ENCODE measurements around the gene ADAR. TPM values are rescaled to one million over a fixed set of nuclear protein-coding genes. Genes with fewer than 3 reads are reported as not detected.

The ADAR gene
- total RNA-seq, 1 donor from 2014 or later, result 209 TPM

- H3K27me3 Mint-ChIP-seq, result peaks cover 48% of the 10 kb centered on the region
These were observed 40.4 kb downstream of the ADAR start, which contains the start of gene CHRNB2 for GRCh38 chr1:154567386-154568156. Gene CHRNB2, plus strand, starts transcription at chr1:154567778. Its CDS starts 267 bp downstream, at chr1:154568045.

GRCh38 chr1:154565876-154566275 lies 42.1 kb downstream of the ADAR start:
- Mint-ChIP-seq H3K4me3 (no peak overlapping the region), H3K4me1 (peaks cover 3% of the 10 kb centered on the region), H3K27ac (no peak overlapping the region), H3K9me3 (no peaks in the 10 kb centered on the region), H3K36me3 (ENCODE audit: low read depth) (no peaks in the 10 kb centered on the region), H3K27me3 (peaks cover 41% of the 10 kb centered on the region)
- DNase-seq (no peak), ATAC-seq (ENCODE audit: low read depth) (no peak)
- TF ChIP-seq CTCF (IDR thresholded peaks at IDR 0.05), result no peak
- ChIA-PET POLR2A (no interaction called here), CTCF (interaction anchor here (1.0 kb wide), 1 partner anchor 311 kb away, joined by 3 read pairs; no protein-coding TSS in a partner anchor)
- intact Hi-C loops (cut with micrococcal nuclease), result no loop called here

More at GRCh38 chr1:154567386-154568156, 40.4 kb downstream of the ADAR start, which contains the start of gene CHRNB2:
- Mint-ChIP-seq H3K9me3 (no peaks in the 10 kb centered on the region), H3K4me1 (peaks cover 3% of the 10 kb centered on the region), H3K4me3 (no peak within 1 kb of the TSS), H3K36me3 (ENCODE audit: low read depth) (no peaks in the 10 kb centered on the region), H3K27ac (no peak within 1 kb of the TSS)
- ChIA-PET CTCF (interaction anchor here (1.7 kb wide), 1 partner anchor 8 kb away, joined by 7 read pairs; no protein-coding TSS in a partner anchor), POLR2A (interaction anchor here (0.6 to 0.7 kb wide), 2 partner anchors 8 to 41 kb away, joined by 3 read pairs; no protein-coding TSS in a partner anchor)
- intact Hi-C loops (cut with micrococcal nuclease), result no loop called here
- peak; percentile 99 for ATAC-seq (ENCODE audit: low read depth)
- no peak for TF ChIP-seq CTCF (IDR thresholded peaks at IDR 0.05)
- peak; percentile 71 for DNase-seq

- H3K4me3 Mint-ChIP-seq, result peak overlapping the region; percentile 95
- H3K4me1 Mint-ChIP-seq, result peaks cover 35% of the 10 kb centered on the region
- intact Hi-C loops (cut with micrococcal nuclease), result loop anchor here (1.0 to 10.0 kb wide), 11 partner anchors 69 to 832 kb away; partner anchors contain the start of genes ATP8B2, INTS3, KRTCAP2 and PBXIP1
- ATAC-seq (ENCODE audit: low read depth), result peak; percentile 39
- H3K27me3 Mint-ChIP-seq, result no peaks in the 10 kb centered on the region
- no peaks in the 10 kb centered on the region for H3K9me3 Mint-ChIP-seq
- peak; percentile 81 for TF ChIP-seq CTCF (IDR thresholded peaks at IDR 0.05)
- H3K36me3 Mint-ChIP-seq (ENCODE audit: low read depth), result peaks cover 31% of the 10 kb centered on the region
- POLR2A ChIA-PET, result interaction anchor here (0.6 to 1.5 kb wide), 11 partner anchors 8 to 887 kb away, joined by 3 to 10 read pairs (median 4); partner anchors contain the start of genes CHRNB2, PBXIP1 and PMVK
- DNase-seq, result peak; percentile 61
- peak overlapping the region; percentile 91 for H3K27ac Mint-ChIP-seq
- CTCF ChIA-PET, result interaction anchor here (0.6 to 2.5 kb wide), 31 partner anchors 9 to 525 kb away, joined by 3 to 39 read pairs (median 5); partner anchors contain the start of genes ADAM15, CHRNB2, KCNN3 and PMVK
These were observed 48.4 kb downstream of the ADAR start for GRCh38 chr1:154559466-154560044.

- POLR2A ChIA-PET, result interaction anchor here (0.6 to 1.5 kb wide), 11 partner anchors 67 to 905 kb away, joined by 3 to 10 read pairs (median 4); partner anchors contain the start of gene PBXIP1
- intact Hi-C loops (cut with micrococcal nuclease), result loop anchor here (1.0 to 10.0 kb wide), 17 partner anchors 49 to 832 kb away; partner anchors contain the start of genes ADAR, ATP8B2, CKS1B and INTS3
- DNase-seq (peak; percentile 98), ATAC-seq (ENCODE audit: low read depth) (peak; percentile 88)
- Mint-ChIP-seq H3K36me3 (ENCODE audit: low read depth) (peaks cover 37% of the 10 kb centered on the region), H3K9me3 (no peaks in the 10 kb centered on the region), H3K27me3 (no peaks in the 10 kb centered on the region), H3K4me3 (peak overlapping the region; percentile 95), H3K27ac (peak overlapping the region; percentile 91), H3K4me1 (peaks cover 35% of the 10 kb centered on the region)
- no peak for TF ChIP-seq CTCF (IDR thresholded peaks at IDR 0.05)
- CTCF ChIA-PET, result interaction anchor here (0.6 to 2.5 kb wide), 24 partner anchors 9 to 526 kb away, joined by 3 to 39 read pairs (median 6); partner anchors contain the start of genes ADAM15, CHRNB2, KCNN3 and PMVK
These were observed 49.1 kb downstream of the ADAR start for GRCh38 chr1:154558720-154559465.
